WTC11 (cell line): ENCODE results near the gene ACBD6. TPM values are rescaled to one million over a fixed set of nuclear protein-coding genes. Genes with fewer than 3 reads are reported as not detected.

Experiments
- ATAC-seq: fragments of 200-7000 bp; cut with Tn5 transposase; 2 replicates; pipeline ENCODE4 v1.10.0; 2021; ENCODE audit warnings: mild to moderate bottlenecking, moderate library complexity
- CTCF ChIA-PET: fragments of 300-600 bp; sonication (Branson Sonifier 250); formaldehyde crosslinking; loops from one replicate; lab custom pipeline; 2021; ENCODE audit warnings: antibody characterized with exemption; lab: Charles Lee
- POLR2A ChIA-PET: fragments of 350-600 bp; sonication (Branson Sonifier 250); formaldehyde crosslinking; loops from one replicate; lab custom pipeline; 2021; ENCODE audit warnings: antibody characterized with exemption; lab: Charles Lee
- DNase-seq: peaks from one replicate; pipeline ENCODE4 v3.0.0; 2021; ENCODE audit warnings: low spot score
- H3K27ac Mint-ChIP-seq: 2 replicates; pipeline ENCODE4 v1.8.0; 2021; ENCODE audit warnings: mixed read lengths
- H3K27me3 Mint-ChIP-seq: 2 replicates; pipeline ENCODE4 v1.8.0; 2021; ENCODE audit warnings: low read depth, mild to moderate bottlenecking, moderate library complexity, mixed read lengths
- H3K36me3 Mint-ChIP-seq: 2 replicates; pipeline ENCODE4 v1.8.0; 2021; ENCODE audit warnings: mixed read lengths
- H3K4me1 Mint-ChIP-seq: 2 replicates; pipeline ENCODE4 v1.8.0; 2022; ENCODE audit warnings: mixed read lengths
- H3K4me3 Mint-ChIP-seq: 2 replicates; pipeline ENCODE4 v1.8.0; 2021; ENCODE audit warnings: mild to moderate bottlenecking, moderate library complexity, mixed read lengths
- H3K9me3 Mint-ChIP-seq: 2 replicates; pipeline ENCODE4 v1.8.0; 2021; ENCODE audit warnings: mixed read lengths
- ATF3 ChIP-seq: sonication (generic); formaldehyde crosslinking; conservative IDR thresholded peaks from 2 replicates; pipeline ENCODE4 v1.8.1; 2022; ENCODE audit warnings: mild to moderate bottlenecking, missing genetic modification reagents
- CBFB ChIP-seq: sonication (generic); formaldehyde crosslinking; IDR thresholded peaks from 2 replicates; pipeline ENCODE4 v1.8.1; 2022; ENCODE audit warnings: mild to moderate bottlenecking, low read depth, missing genetic modification reagents
- CREM ChIP-seq: sonication (generic); formaldehyde crosslinking; IDR thresholded peaks from 2 replicates; pipeline ENCODE4 v1.8.1; 2022; ENCODE audit warnings: mild to moderate bottlenecking, missing genetic modification reagents, moderate library complexity
- GRHL2 ChIP-seq: fragments of 250-450 bp; sonication (Bioruptor Pico); IDR thresholded peaks from 2 replicates; pipeline ENCODE4 v1.8.0; 2022; ENCODE audit warnings: mild to moderate bottlenecking, moderate library complexity; ENCODE audit not compliant: insufficient replicate concordance, severe bottlenecking
- JUN ChIP-seq: sonication (generic); formaldehyde crosslinking; IDR thresholded peaks from 2 replicates; pipeline ENCODE4 v1.8.0; 2023; ENCODE audit warnings: mild to moderate bottlenecking, missing genetic modification reagents
- MYBL2 ChIP-seq: sonication (generic); formaldehyde crosslinking; IDR thresholded peaks from 2 replicates; pipeline ENCODE4 v1.8.1; 2023; ENCODE audit warnings: mild to moderate bottlenecking, moderate library complexity, missing genetic modification reagents
- NFATC4 ChIP-seq: fragments of 250-450 bp; sonication (Bioruptor Pico); IDR thresholded peaks from 2 replicates; pipeline ENCODE4 v1.9.0; 2021; ENCODE audit warnings: mild to moderate bottlenecking
- PRRX2 ChIP-seq: fragments of 250-450 bp; sonication (Bioruptor Pico); IDR thresholded peaks from 2 replicates; pipeline ENCODE4 v1.8.0; 2021; ENCODE audit warnings: mild to moderate bottlenecking
- RELA ChIP-seq: sonication (generic); formaldehyde crosslinking; IDR thresholded peaks from 2 replicates; pipeline ENCODE4 v1.8.1; 2022; ENCODE audit warnings: missing genetic modification reagents, mild to moderate bottlenecking, borderline replicate concordance
- RORB ChIP-seq: fragments of 250-450 bp; sonication (Bioruptor Pico); IDR thresholded peaks from 2 replicates; pipeline ENCODE4 v1.9.0; 2021; ENCODE audit warnings: mild to moderate bottlenecking
- SMAD3 ChIP-seq: sonication (generic); formaldehyde crosslinking; IDR thresholded peaks from 2 replicates; pipeline ENCODE4 v1.8.0; 2022; ENCODE audit warnings: missing genetic modification reagents, mild to moderate bottlenecking, borderline replicate concordance
- USF2 ChIP-seq: sonication (generic); formaldehyde crosslinking; IDR thresholded peaks from 2 replicates; pipeline ENCODE4 v1.8.1; 2023; ENCODE audit warnings: mild to moderate bottlenecking, missing genetic modification reagents, moderate library complexity
- ZBTB43 ChIP-seq: sonication (generic); formaldehyde crosslinking; IDR thresholded peaks from 2 replicates; pipeline ENCODE4 v1.8.1; 2023; ENCODE audit warnings: mild to moderate bottlenecking, missing genetic modification reagents
- ZSCAN18 ChIP-seq: fragments of 250-450 bp; sonication (Bioruptor Pico); IDR thresholded peaks from 2 replicates; pipeline ENCODE4 v2.1.2; 2022; ENCODE audit warnings: mild to moderate bottlenecking, moderate library complexity
- total RNA-seq: library from RNA; stranded (reverse); gene quantifications from 3 replicates; pipeline ENCODE4 v1.2.3, GENCODE V29; 2021

The ACBD6 gene
- total RNA-seq, 1 experiment from 2014 or later, result 53.5 TPM

- TF ChIP-seq PRRX2 (no peak), CREM (CRISPR knock-in tag) (no peak), CBFB (CRISPR knock-in tag) (no peak)
- Mint-ChIP-seq H3K36me3 (peaks cover 47% of the 10 kb centered on the region), H3K9me3 (peaks cover 73% of the 10 kb centered on the region), H3K27ac (no peak overlapping the region), H3K4me3 (no peak overlapping the region), H3K4me1 (peaks cover 6% of the 10 kb centered on the region; the same call in 1 of the 2 replicates), H3K27me3 (no peaks in the 10 kb centered on the region)
- DNase-seq (no peak), ATAC-seq (no peak)
- ChIA-PET POLR2A (no interaction called here), CTCF (no interaction called here)
These were observed 119.9 kb downstream of the ACBD6 start for GRCh38 chr1:180382326-180383115.

- CTCF ChIA-PET, result no interaction called here
- H3K36me3 Mint-ChIP-seq, result peaks cover 45% of the 10 kb centered on the region
- H3K4me1 Mint-ChIP-seq, result no peaks in the 10 kb centered on the region
- POLR2A ChIA-PET, result interaction anchor here (1.1 kb wide), 1 partner anchor 13 kb away, joined by 4 read pairs; no protein-coding TSS in a partner anchor
- no peak for DNase-seq
- peaks cover 73% of the 10 kb centered on the region for H3K9me3 Mint-ChIP-seq
- TF ChIP-seq ATF3 (CRISPR knock-in tag) (no peak), RORB (no peak), ZBTB43 (no peak), MYBL2 (CRISPR knock-in tag) (no peak), JUN (no peak), NFATC4 (CRISPR knock-in tag) (no peak), ZSCAN18 (CRISPR knock-in tag) (no peak), GRHL2 (no peak), USF2 (CRISPR knock-in tag) (no peak)
- no peaks in the 10 kb centered on the region for H3K27me3 Mint-ChIP-seq
- no peak overlapping the region for H3K4me3 Mint-ChIP-seq
- H3K27ac Mint-ChIP-seq, result no peak overlapping the region
- ATAC-seq, result no peak
These were observed 121.2 kb downstream of the ACBD6 start for GRCh38 chr1:180381184-180381580.

GRCh38 chr1:180380259-180381183 lies 121.9 kb downstream of the ACBD6 start:
- ChIA-PET POLR2A (interaction anchor here (1.1 kb wide), 1 partner anchor 14 kb away, joined by 4 read pairs; no protein-coding TSS in a partner anchor), CTCF (no interaction called here)
- Mint-ChIP-seq H3K4me1 (no peaks in the 10 kb centered on the region), H3K27me3 (no peaks in the 10 kb centered on the region), H3K9me3 (peaks cover 72% of the 10 kb centered on the region), H3K27ac (no peak overlapping the region), H3K4me3 (no peak overlapping the region), H3K36me3 (peaks cover 43% of the 10 kb centered on the region)
- no peak for ATAC-seq
- TF ChIP-seq RELA (CRISPR knock-in tag) (no peak), SMAD3 (CRISPR knock-in tag) (no peak)
- DNase-seq, result no peak
